Neutrophil (primary cell): ENCODE results near the gene GALNT13.

Experiments used
- H3K27ac ChIP-seq: fragments of 200-600 bp; sonication (generic); 2 replicates; pipeline ENCODE4 v1.5.1; 2016; ENCODE audit warnings: mild to moderate bottlenecking, moderate library complexity
- H3K27me3 ChIP-seq: fragments of 200-600 bp; sonication (generic); 2 replicates; pipeline ENCODE4 v1.6.0; 2016; ENCODE audit warnings: mild to moderate bottlenecking
- H3K36me3 ChIP-seq: fragments of 200-600 bp; sonication (generic); 2 replicates; pipeline ENCODE4 v1.5.1; 2017
- H3K4me1 ChIP-seq, 2 experiments: fragments of 200-600 bp in 1 of 2; sonication (generic) in 1 of 2; 1 replicate in 1 of 2; 2 replicates in 1 of 2; pipeline versions ENCODE4 v1.5.1 to v1.6.1; 2013 to 2016; ENCODE audit warnings: low read depth in 1 of 2, low read length in 1 of 2, mild to moderate bottlenecking in 1 of 2, moderate library complexity in 1 of 2; ENCODE audit not compliant: control insufficient read depth in 1 of 2, insufficient read depth in 1 of 2
- H3K4me3 ChIP-seq, 2 experiments: fragments of 200-600 bp in 1 of 2; sonication (generic) in 1 of 2; 1 replicate in 1 of 2; 2 replicates in 1 of 2; pipeline ENCODE4 v1.5.1; 2013 to 2016; ENCODE audit warnings: low read depth in 1 of 2, low read length in 1 of 2, mild to moderate bottlenecking in 1 of 2, moderate library complexity in 1 of 2
- H3K9me3 ChIP-seq: fragments of 200-600 bp; sonication (generic); 2 replicates; pipeline ENCODE4 v1.5.1; 2016
- CTCF ChIP-seq: fragments of 200-600 bp; sonication (generic); IDR thresholded peaks from 2 replicates; pipeline ENCODE4 v1.5.1; 2016; ENCODE audit warnings: antibody characterized with exemption

The GALNT13 gene

GRCh38 chr2:154193246-154193645 lies 321.5 kb downstream of the GALNT13 start:
- no peaks in the 10 kb centered on the region for H3K4me1 ChIP-seq
- H3K36me3 ChIP-seq, result no peaks in the 10 kb centered on the region
- no peaks in the 10 kb centered on the region for H3K9me3 ChIP-seq
- H3K4me3 ChIP-seq, result no peak overlapping the region
- no peaks in the 10 kb centered on the region for H3K27me3 ChIP-seq
- no peak for TF ChIP-seq CTCF
- no peak overlapping the region for H3K27ac ChIP-seq

- Histone ChIP-seq H3K27ac (no peak overlapping the region), H3K4me1 (no peaks in the 10 kb centered on the region), H3K27me3 (no peaks in the 10 kb centered on the region), H3K36me3 (no peaks in the 10 kb centered on the region), H3K4me3 (no peak overlapping the region), H3K9me3 (no peaks in the 10 kb centered on the region)
- no peak for TF ChIP-seq CTCF
Measured at GRCh38 chr2:154194909-154195643, 323.4 kb downstream of the GALNT13 start.

GRCh38 chr2:154195644-154196195 lies 324.0 kb downstream of the GALNT13 start:
- H3K4me1 ChIP-seq, result no peaks in the 10 kb centered on the region
- H3K27me3 ChIP-seq, result no peaks in the 10 kb centered on the region
- no peak overlapping the region for H3K4me3 ChIP-seq
- no peaks in the 10 kb centered on the region for H3K36me3 ChIP-seq
- no peak overlapping the region for H3K27ac ChIP-seq
- H3K9me3 ChIP-seq, result no peaks in the 10 kb centered on the region
- TF ChIP-seq CTCF, result no peak

GRCh38 chr2:154198866-154199265 lies 327.1 kb downstream of the GALNT13 start:
- Histone ChIP-seq H3K9me3 (no peaks in the 10 kb centered on the region), H3K4me1 (no peaks in the 10 kb centered on the region), H3K4me3 (no peak overlapping the region), H3K36me3 (no peaks in the 10 kb centered on the region), H3K27me3 (no peaks in the 10 kb centered on the region), H3K27ac (no peak overlapping the region)
- TF ChIP-seq CTCF, result no peak

- Histone ChIP-seq H3K4me1 (no peaks in the 10 kb centered on the region), H3K9me3 (no peaks in the 10 kb centered on the region), H3K27me3 (no peaks in the 10 kb centered on the region), H3K36me3 (no peaks in the 10 kb centered on the region), H3K4me3 (no peak overlapping the region), H3K27ac (no peak overlapping the region)
- no peak for TF ChIP-seq CTCF
Measured at GRCh38 chr2:154203206-154203605, 331.5 kb downstream of the GALNT13 start.
